ENCODE data around the gene CIROP. TPM values are rescaled to one million over a fixed set of nuclear protein-coding genes. Genes with fewer than 3 reads are reported as not detected.

The CIROP gene
- total RNA-seq, 1 experiment from 2014 or later: not detected

DNA sequence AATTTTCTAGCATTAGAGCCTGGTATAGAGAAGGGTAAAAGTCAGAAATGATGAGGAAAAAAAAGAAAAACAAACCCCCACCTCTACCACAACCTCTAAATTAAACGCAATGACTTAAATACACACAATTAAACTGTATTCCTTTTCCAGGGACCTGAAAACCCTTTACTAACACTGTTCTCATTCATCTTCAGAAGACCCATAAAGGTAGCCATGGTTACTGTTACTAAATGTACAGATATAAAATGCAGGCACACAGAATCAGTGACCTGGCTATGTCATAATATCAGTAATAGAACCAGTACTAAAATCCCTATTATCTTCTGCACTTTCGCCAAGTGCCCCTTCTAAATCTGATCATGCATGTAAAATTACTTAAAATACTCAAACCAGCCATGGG is 11.3 kb downstream of the CIROP start:
- Mint-ChIP-seq H3K4me3 (ENCODE audit: unreplicated experiment) (no peak overlapping the region), H3K27me3 (ENCODE audit: insufficient read depth, unreplicated experiment) (no peaks in the 10 kb centered on the region), H3K36me3 (ENCODE audit: insufficient read depth, unreplicated experiment) (peaks cover 60% of the 10 kb centered on the region), H3K4me1 (ENCODE audit: insufficient read depth, unreplicated experiment) (peaks cover 21% of the 10 kb centered on the region), H3K27ac (ENCODE audit: low read depth, unreplicated experiment) (no peak overlapping the region), H3K9me3 (ENCODE audit: unreplicated experiment) (no peaks in the 10 kb centered on the region)
- TF ChIP-seq, protein P1, sequence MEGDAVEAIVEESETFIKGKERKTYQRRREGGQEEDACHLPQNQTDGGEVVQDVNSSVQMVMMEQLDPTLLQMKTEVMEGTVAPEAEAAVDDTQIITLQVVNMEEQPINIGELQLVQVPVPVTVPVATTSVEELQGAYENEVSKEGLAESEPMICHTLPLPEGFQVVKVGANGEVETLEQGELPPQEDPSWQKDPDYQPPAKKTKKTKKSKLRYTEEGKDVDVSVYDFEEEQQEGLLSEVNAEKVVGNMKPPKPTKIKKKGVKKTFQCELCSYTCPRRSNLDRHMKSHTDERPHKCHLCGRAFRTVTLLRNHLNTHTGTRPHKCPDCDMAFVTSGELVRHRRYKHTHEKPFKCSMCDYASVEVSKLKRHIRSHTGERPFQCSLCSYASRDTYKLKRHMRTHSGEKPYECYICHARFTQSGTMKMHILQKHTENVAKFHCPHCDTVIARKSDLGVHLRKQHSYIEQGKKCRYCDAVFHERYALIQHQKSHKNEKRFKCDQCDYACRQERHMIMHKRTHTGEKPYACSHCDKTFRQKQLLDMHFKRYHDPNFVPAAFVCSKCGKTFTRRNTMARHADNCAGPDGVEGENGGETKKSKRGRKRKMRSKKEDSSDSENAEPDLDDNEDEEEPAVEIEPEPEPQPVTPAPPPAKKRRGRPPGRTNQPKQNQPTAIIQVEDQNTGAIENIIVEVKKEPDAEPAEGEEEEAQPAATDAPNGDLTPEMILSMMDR (IDR thresholded peaks at IDR 0.05; ENCODE audit: unreplicated experiment): no peak
- CTCF ChIA-PET: interaction anchor here (0.6 to 3.7 kb wide), 12 partner anchors 10 to 469 kb away, joined by 3 to 54 read pairs (median 6); partner anchors contain the start of gene CDH24
- intact Hi-C loops (cut with micrococcal nuclease): no loop called here
- DNase-seq (ENCODE audit: unreplicated experiment): no peak
- no TSS peak for BruUV-seq (replicated peaks)
- POLR2A ChIA-PET: interaction anchor here (0.6 to 3.8 kb wide), 9 partner anchors 10 to 449 kb away, joined by 3 to 74 read pairs (median 27); partner anchors contain the start of genes AJUBA and PPP1R3E

DNA sequence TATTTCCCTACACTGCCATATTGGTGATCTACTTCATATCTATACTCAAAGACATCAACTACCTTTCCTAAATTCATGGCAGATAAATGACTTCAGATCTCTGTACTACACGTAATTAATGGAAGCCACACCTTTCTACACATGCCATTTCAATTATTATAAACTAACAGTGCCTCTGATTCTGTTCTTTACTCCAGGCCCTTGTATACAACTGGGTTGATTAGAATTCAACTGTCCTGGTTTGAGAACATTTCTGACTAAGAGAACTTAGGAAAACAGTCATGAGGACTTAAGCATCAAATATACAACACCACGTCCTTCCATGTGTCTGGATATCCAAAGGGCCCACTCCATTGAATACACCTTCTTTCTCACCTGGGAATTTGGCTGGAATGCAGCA is 11.7 kb downstream of the CIROP start:
- Mint-ChIP-seq H3K36me3 (ENCODE audit: insufficient read depth, unreplicated experiment) (peaks cover 60% of the 10 kb centered on the region), H3K27ac (ENCODE audit: low read depth, unreplicated experiment) (no peak overlapping the region), H3K4me1 (ENCODE audit: insufficient read depth, unreplicated experiment) (peaks cover 21% of the 10 kb centered on the region), H3K27me3 (ENCODE audit: insufficient read depth, unreplicated experiment) (no peaks in the 10 kb centered on the region), H3K4me3 (ENCODE audit: unreplicated experiment) (no peak overlapping the region), H3K9me3 (ENCODE audit: unreplicated experiment) (no peaks in the 10 kb centered on the region)
- CTCF ChIA-PET: interaction anchor here (0.5 to 8.9 kb wide), 3 partner anchors 15 to 109 kb away, joined by 4 to 105 read pairs (median 22); no protein-coding TSS in a partner anchor
- POLR2A ChIA-PET: no interaction called here
- DNase-seq (ENCODE audit: unreplicated experiment): no peak
- intact Hi-C loops (cut with micrococcal nuclease): no loop called here
- TF ChIP-seq, protein P1 (IDR thresholded peaks at IDR 0.05; ENCODE audit: unreplicated experiment): no peak
- BruUV-seq (replicated peaks): no TSS peak

DNA sequence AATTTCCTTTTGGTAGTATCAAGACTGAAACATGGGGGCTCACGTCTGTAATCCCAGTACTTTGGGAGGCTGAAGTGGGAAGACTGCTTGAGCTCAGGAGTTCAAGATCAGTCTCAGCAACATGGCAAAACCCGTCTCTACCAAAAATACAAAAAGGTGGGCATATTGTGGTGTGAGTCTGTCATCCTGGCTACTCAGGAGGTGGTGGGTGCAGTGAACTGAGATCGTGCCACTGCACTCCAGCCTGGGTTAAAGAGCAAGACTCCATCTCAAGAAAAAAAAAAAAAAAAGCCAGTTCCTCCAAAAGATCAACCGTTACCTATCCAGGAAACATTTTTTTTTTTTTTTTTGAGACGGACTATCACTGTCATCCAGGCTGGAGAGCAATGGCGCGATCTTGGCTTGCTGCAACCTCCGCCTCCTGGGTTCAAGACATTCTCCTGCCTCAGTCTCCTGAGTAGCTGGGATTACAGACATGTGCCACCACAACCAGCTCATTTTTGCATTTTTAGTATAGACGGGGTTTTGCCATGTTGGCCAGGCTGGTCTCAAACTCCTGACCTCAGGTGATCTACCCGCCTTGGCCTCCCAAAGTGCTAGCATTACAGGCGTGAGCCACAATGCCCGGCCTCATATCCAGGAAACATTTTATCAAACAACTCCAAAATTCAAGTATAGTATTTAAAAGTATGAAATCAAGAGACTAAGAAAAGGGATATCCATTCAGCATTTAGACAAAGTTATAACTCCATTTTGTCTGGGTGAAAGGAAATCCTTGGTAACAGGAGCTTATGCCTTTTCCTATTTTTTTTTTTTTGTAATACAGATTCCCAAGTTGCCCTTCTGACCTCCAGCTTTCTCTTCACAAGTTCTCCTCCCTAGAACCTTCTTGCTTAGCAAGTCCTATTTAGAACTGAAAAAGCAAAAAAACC is 13.2 kb downstream of the CIROP start:
- Mint-ChIP-seq H3K27me3 (ENCODE audit: insufficient read depth, unreplicated experiment) (no peaks in the 10 kb centered on the region), H3K27ac (ENCODE audit: low read depth, unreplicated experiment) (no peak overlapping the region), H3K36me3 (ENCODE audit: insufficient read depth, unreplicated experiment) (peaks cover 59% of the 10 kb centered on the region), H3K4me1 (ENCODE audit: insufficient read depth, unreplicated experiment) (peaks cover 16% of the 10 kb centered on the region), H3K4me3 (ENCODE audit: unreplicated experiment) (no peak overlapping the region), H3K9me3 (ENCODE audit: unreplicated experiment) (no peaks in the 10 kb centered on the region)
- ChIA-PET CTCF (interaction anchor here (0.6 to 8.9 kb wide), 13 partner anchors 14 to 209 kb away, joined by 3 to 105 read pairs (median 3); partner anchors contain the start of gene CDH24), POLR2A (interaction anchor here (0.6 to 1.2 kb wide), 7 partner anchors 10 to 58 kb away, joined by 3 to 5 read pairs (median 3); no protein-coding TSS in a partner anchor)
- no peak for DNase-seq (ENCODE audit: unreplicated experiment)
- no TSS peak for BruUV-seq (replicated peaks)
- TF ChIP-seq, protein P1 (IDR thresholded peaks at IDR 0.05; ENCODE audit: unreplicated experiment): no peak
- intact Hi-C loops (cut with micrococcal nuclease): no loop called here

DNA sequence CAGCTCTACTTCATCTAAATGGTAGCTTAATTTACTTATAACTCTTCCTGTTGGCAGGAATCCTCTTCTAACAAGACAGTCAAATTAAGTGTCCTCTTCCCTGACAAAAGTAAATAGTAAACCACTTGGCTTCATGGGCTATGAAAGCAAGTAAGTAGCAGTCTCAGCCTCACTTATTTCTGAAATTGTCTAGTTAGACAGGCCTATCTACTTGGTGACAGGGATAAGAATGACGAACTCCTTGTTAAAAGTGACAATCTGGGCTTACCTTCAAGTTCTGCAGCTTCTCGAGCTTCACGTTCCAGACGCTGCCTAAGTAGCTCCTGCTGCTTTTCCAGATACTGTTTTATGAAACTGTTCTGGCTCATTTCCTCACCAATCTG is 14.5 kb downstream of the CIROP start:
- peaks cover 71% of the 10 kb centered on the region for H3K36me3 Mint-ChIP-seq (ENCODE audit: insufficient read depth, unreplicated experiment)

More for the DNA sequence above, 14.5 kb downstream of the CIROP start:
- TF ChIP-seq, protein P1 (IDR thresholded peaks at IDR 0.05; ENCODE audit: unreplicated experiment): no peak
- peaks cover 13% of the 10 kb centered on the region for H3K4me1 Mint-ChIP-seq (ENCODE audit: insufficient read depth, unreplicated experiment)
- no peaks in the 10 kb centered on the region for H3K9me3 Mint-ChIP-seq (ENCODE audit: unreplicated experiment)
- intact Hi-C loops (cut with micrococcal nuclease): no loop called here
- H3K27me3 Mint-ChIP-seq (ENCODE audit: insufficient read depth, unreplicated experiment): no peaks in the 10 kb centered on the region
- DNase-seq (ENCODE audit: unreplicated experiment): no peak
- CTCF ChIA-PET: interaction anchor here (0.6 to 8.9 kb wide), 5 partner anchors 12 to 126 kb away, joined by 5 to 105 read pairs (median 8); no protein-coding TSS in a partner anchor
- no peak overlapping the region for H3K27ac Mint-ChIP-seq (ENCODE audit: low read depth, unreplicated experiment)
- POLR2A ChIA-PET: interaction anchor here (0.8 to 1.3 kb wide), 3 partner anchors 9 to 20 kb away, joined by 3 to 4 read pairs (median 4); no protein-coding TSS in a partner anchor
- no peak overlapping the region for H3K4me3 Mint-ChIP-seq (ENCODE audit: unreplicated experiment)
- no TSS peak for BruUV-seq (replicated peaks)
